Cerebellar cortex (tissue), 1 donor: ENCODE data around the gene GDF15.
"Not testable (repeated sequence)": the region's sequence is repeated elsewhere in the genome, so short reads cannot be mapped to it uniquely, and the experiment has no call there.

Experiments used
- DNase-seq: peaks from one replicate; pipeline ENCODE4 v3.0.0-alpha.2; 2015; ENCODE audit warnings: low spot score

The GDF15 gene

GRCh38 chr19:18364277-18364825 lies 21.6 kb upstream of the GDF15 start:
- DNase-seq, result not testable (repeated sequence)

- DNase-seq, result peak; percentile 83
Observed at GRCh38 chr19:18364826-18365528, 21.0 kb upstream of the GDF15 start.

GRCh38 chr19:18366021-18366435 lies 19.9 kb upstream of the GDF15 start:
- DNase-seq, result no peak

GRCh38 chr19:18368504-18369222 lies 17.3 kb upstream of the GDF15 start:
- no peak for DNase-seq

- DNase-seq, result no peak
Observed at GRCh38 chr19:18373407-18373891, 12.5 kb upstream of the GDF15 start.

GRCh38 chr19:18373892-18374629 lies 11.9 kb upstream of the GDF15 start:
- peak; percentile 90 for DNase-seq

- DNase-seq, result no peak
Observed at GRCh38 chr19:18377026-18377425, 8.9 kb upstream of the GDF15 start.

- DNase-seq, result no peak
Observed at GRCh38 chr19:18379803-18380747, 5.9 kb upstream of the GDF15 start.

- no peak for DNase-seq
Observed at GRCh38 chr19:18380843-18381242, 5.1 kb upstream of the GDF15 start.

GRCh38 chr19:18383622-18384021 lies 2.3 kb upstream of the GDF15 start:
- DNase-seq, result not testable (repeated sequence)

GRCh38 chr19:18384775-18385174 lies 1.2 kb upstream of the GDF15 start:
- no peak for DNase-seq

GRCh38 chr19:18385359-18385674 lies 641 bp upstream of the GDF15 start:
- no peak for DNase-seq

- no peak for DNase-seq
Observed at GRCh38 chr19:18386543-18387271, 749 bp downstream of the GDF15 start.

- DNase-seq, result peak; percentile 45
Observed at GRCh38 chr19:18388100-18388959, 2.4 kb downstream of the GDF15 start.

GRCh38 chr19:18388960-18389725 lies 3.2 kb downstream of the GDF15 start:
- no peak for DNase-seq

- no peak for DNase-seq
Observed at GRCh38 chr19:18389726-18390064, 3.7 kb downstream of the GDF15 start.

GRCh38 chr19:18390065-18390907 lies 4.3 kb downstream of the GDF15 start:
- DNase-seq, result peak; percentile 73

GRCh38 chr19:18391509-18392075 lies 5.6 kb downstream of the GDF15 start:
- DNase-seq, result no peak
